ENCODE data around the gene NLRX1.

- TF ChIP-seq CTCF (IDR thresholded peaks at IDR 0.05; ENCODE audit: insufficient read depth, low read length, poor library complexity, severe bottlenecking) (no peak), EZH2phosphoT487 (conservative IDR thresholded peaks at IDR 0.05; ENCODE audit: low read length) (no peak)
These were observed 30.4 kb downstream of the NLRX1 start for GRCh38 chr11:119198925-119199324.

All from SU-DHL-6 (cell line).